ENCODE results near the gene RASGEF1B. TPM values are rescaled to one million over a fixed set of nuclear protein-coding genes. Genes with fewer than 3 reads are reported as not detected.

Gene RASGEF1B
- total RNA-seq, 2 experiments from 2014 or later: 6.1 to 6.2 TPM

DNA sequence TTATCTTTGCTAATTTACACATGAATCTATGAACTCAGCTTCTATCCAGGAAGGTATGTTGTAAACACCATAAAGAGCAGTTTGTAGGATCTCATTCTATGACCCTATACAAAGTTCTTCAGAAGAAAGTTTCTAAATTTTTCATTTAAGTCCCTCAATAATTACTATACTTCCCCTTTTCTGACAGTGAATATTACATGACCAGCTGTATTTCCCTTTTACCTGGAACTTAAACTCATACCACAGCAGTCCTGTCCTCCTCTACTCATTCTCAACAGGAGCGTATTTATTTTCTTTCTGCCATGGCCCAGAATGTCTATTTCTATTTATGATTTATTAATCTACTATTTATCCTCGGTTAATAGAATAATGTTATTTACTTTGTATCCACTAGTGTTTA lies 15.8 kb downstream of the RASGEF1B start:
- H3K36me3 Mint-ChIP-seq (ENCODE audit: low read depth): peaks cover 40% of the 10 kb centered on the region

DNA sequence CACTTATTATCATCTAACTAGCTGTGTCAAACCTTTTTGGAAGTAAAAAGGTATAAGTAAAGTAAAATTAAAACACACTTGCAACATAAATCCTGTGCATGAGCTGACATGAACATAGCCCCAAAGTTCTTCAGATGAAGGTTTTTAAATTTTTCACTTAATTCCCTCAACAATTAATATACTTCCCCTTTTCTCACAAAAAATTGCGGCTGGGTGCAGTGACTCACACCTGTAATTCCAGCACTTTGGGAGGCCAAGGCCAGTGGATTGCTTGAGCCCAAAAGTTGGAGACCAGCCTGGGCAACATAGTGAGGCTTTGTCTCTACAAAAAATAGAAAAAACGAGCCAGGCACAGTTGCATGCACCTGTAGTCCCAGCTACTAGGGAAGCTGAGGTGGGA lies 16.8 kb downstream of the RASGEF1B start:
- Mint-ChIP-seq H3K4me1 (ENCODE audit: low read depth) (peaks cover 21% of the 10 kb centered on the region), H3K9me3 (no peaks in the 10 kb centered on the region), H3K4me3 (no peak overlapping the region), H3K36me3 (ENCODE audit: low read depth) (peaks cover 40% of the 10 kb centered on the region), H3K27ac (peak overlapping the region; percentile 43), H3K27me3 (no peaks in the 10 kb centered on the region)
- ChIA-PET POLR2A (no interaction called here), CTCF (interaction anchor here (1.0 to 3.8 kb wide), 3 partner anchors 9 to 388 kb away, joined by 3 to 21 read pairs (median 3); no protein-coding TSS in a partner anchor)
- ATAC-seq (no peak), DNase-seq (no peak)
- intact Hi-C loops (cut with micrococcal nuclease): no loop called here
- TF ChIP-seq, protein P1, sequence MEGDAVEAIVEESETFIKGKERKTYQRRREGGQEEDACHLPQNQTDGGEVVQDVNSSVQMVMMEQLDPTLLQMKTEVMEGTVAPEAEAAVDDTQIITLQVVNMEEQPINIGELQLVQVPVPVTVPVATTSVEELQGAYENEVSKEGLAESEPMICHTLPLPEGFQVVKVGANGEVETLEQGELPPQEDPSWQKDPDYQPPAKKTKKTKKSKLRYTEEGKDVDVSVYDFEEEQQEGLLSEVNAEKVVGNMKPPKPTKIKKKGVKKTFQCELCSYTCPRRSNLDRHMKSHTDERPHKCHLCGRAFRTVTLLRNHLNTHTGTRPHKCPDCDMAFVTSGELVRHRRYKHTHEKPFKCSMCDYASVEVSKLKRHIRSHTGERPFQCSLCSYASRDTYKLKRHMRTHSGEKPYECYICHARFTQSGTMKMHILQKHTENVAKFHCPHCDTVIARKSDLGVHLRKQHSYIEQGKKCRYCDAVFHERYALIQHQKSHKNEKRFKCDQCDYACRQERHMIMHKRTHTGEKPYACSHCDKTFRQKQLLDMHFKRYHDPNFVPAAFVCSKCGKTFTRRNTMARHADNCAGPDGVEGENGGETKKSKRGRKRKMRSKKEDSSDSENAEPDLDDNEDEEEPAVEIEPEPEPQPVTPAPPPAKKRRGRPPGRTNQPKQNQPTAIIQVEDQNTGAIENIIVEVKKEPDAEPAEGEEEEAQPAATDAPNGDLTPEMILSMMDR (IDR thresholded peaks at IDR 0.05): no peak

More for the DNA sequence above, 15.8 kb downstream of the RASGEF1B start:
- DNase-seq (no peak), ATAC-seq (no peak)
- H3K27me3 Mint-ChIP-seq: no peaks in the 10 kb centered on the region
- no peaks in the 10 kb centered on the region for H3K9me3 Mint-ChIP-seq
- ChIA-PET POLR2A (no interaction called here), CTCF (interaction anchor here (1.0 to 3.8 kb wide), 2 partner anchors 11 to 16 kb away, joined by 3 to 21 read pairs; partner anchors contain the start of gene RASGEF1B)
- TF ChIP-seq, protein P1 (IDR thresholded peaks at IDR 0.05): no peak
- H3K27ac Mint-ChIP-seq: no peak overlapping the region
- H3K4me1 Mint-ChIP-seq (ENCODE audit: low read depth): peaks cover 25% of the 10 kb centered on the region
- intact Hi-C loops (cut with micrococcal nuclease): no loop called here
- H3K4me3 Mint-ChIP-seq: no peak overlapping the region

DNA sequence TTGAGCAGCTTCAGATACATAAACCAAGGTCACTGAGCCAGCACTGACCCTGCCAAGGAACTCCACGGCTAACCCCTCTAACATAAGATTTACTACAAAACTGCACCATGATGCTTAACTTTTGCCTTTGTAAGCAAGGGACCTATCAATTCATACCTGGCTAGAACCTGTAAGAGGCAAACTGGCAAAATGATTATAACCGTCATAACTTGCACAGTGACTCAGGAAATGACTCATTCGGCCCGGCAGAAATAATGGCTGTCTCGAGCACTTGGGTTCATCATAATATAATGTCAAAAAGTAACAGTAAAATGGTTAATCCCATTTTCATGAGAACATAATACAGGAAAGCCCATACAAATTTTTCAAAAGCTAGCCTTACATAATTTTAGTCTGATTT lies 17.2 kb downstream of the RASGEF1B start:
- H3K27ac Mint-ChIP-seq: peak overlapping the region; percentile 79
- peak; percentile 96 for ATAC-seq
- peaks cover 21% of the 10 kb centered on the region for H3K4me1 Mint-ChIP-seq (ENCODE audit: low read depth)
- no peaks in the 10 kb centered on the region for H3K27me3 Mint-ChIP-seq
- no peaks in the 10 kb centered on the region for H3K9me3 Mint-ChIP-seq
- peaks cover 40% of the 10 kb centered on the region for H3K36me3 Mint-ChIP-seq (ENCODE audit: low read depth)
- ChIA-PET POLR2A (no interaction called here), CTCF (interaction anchor here (1.0 to 3.8 kb wide), 4 partner anchors 8 to 389 kb away, joined by 3 to 21 read pairs (median 3); no protein-coding TSS in a partner anchor)
- H3K4me3 Mint-ChIP-seq: no peak overlapping the region
- TF ChIP-seq, protein P1 (IDR thresholded peaks at IDR 0.05): no peak
- peak; percentile 73 for DNase-seq
- intact Hi-C loops (cut with micrococcal nuclease): no loop called here

DNA sequence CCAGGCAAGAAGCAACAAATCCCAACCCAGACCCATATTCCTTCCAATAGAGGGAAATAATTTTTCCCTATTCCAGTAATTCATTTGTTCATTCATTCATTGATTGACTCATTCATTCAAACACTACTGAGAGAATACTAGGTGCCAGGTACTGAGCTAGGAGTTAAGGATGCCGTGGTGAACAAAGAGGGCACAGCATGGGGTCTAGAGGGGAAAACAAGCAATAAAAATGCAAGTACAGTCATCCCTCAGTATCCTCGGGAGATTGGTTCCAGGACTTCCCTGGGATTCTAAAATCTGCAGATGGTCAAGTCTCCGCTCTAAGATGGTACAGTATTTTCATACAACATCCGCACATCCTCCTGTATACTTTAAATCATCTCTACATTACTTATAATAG lies 18.7 kb downstream of the RASGEF1B start:
- intact Hi-C loops (cut with micrococcal nuclease): no loop called here

DNA sequence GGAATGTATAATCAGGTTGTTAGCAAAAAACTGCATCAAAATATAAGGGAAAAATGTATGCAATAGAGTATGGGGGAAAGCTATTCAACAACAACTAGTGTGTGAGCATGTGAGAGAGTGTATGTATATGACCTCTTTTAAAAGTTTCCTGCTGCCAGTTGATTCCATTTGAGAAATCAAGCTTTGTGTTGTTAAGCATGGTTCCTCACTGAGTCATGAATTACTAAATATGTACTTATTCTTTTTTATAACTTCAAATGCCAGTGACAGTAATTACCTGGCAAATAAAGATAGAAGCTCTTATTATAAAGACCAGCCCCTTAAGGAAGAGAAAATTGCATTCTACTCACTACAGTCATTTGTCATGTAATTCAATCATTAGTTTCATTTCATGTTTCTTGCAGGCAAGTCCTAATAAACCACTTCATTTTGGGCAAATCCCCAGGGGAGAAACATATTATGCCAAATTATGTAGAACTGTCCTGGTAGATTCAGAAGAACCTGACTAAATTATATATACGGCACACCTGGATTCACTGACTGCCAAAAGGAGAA lies 19.2 kb downstream of the RASGEF1B start:
- peaks cover 18% of the 10 kb centered on the region for H3K4me1 Mint-ChIP-seq (ENCODE audit: low read depth)
- ChIA-PET POLR2A (no interaction called here), CTCF (interaction anchor here (0.7 to 3.8 kb wide), 4 partner anchors 14 to 46 kb away, joined by 3 to 21 read pairs (median 4); partner anchors contain the start of gene RASGEF1B)
- intact Hi-C loops (cut with micrococcal nuclease): no loop called here
- no peaks in the 10 kb centered on the region for H3K9me3 Mint-ChIP-seq
- ATAC-seq (no peak), DNase-seq (no peak)
- no peaks in the 10 kb centered on the region for H3K27me3 Mint-ChIP-seq
- TF ChIP-seq, protein P1 (IDR thresholded peaks at IDR 0.05): no peak
- no peak overlapping the region for H3K27ac Mint-ChIP-seq
- H3K36me3 Mint-ChIP-seq (ENCODE audit: low read depth): peaks cover 42% of the 10 kb centered on the region
- no peak overlapping the region for H3K4me3 Mint-ChIP-seq

More for the DNA sequence above, 18.7 kb downstream of the RASGEF1B start:
- POLR2A ChIA-PET: no interaction called here
- Mint-ChIP-seq H3K36me3 (ENCODE audit: low read depth) (peaks cover 41% of the 10 kb centered on the region), H3K9me3 (no peaks in the 10 kb centered on the region), H3K4me1 (ENCODE audit: low read depth) (peaks cover 18% of the 10 kb centered on the region), H3K27ac (no peak overlapping the region), H3K4me3 (no peak overlapping the region), H3K27me3 (no peaks in the 10 kb centered on the region)
- no peak for DNase-seq
- TF ChIP-seq, protein P1 (IDR thresholded peaks at IDR 0.05): no peak
- no peak for ATAC-seq
- CTCF ChIA-PET: interaction anchor here (0.7 to 3.8 kb wide), 4 partner anchors 14 to 47 kb away, joined by 3 to 21 read pairs (median 4); partner anchors contain the start of gene RASGEF1B

Data from activated CD8-positive, alpha-beta T cell treated with anti-CD3 and anti-CD28 coated beads for 36 hours (primary cell).